H9 (cell line): ENCODE results near the gene CYP4F2. TPM values are rescaled to one million over a fixed set of nuclear protein-coding genes. Genes with fewer than 3 reads are reported as not detected.

Source experiments
- DNase-seq: peaks from one replicate; pipeline ENCODE4 v3.0.0-alpha.2; 2017
- H2AFZ ChIP-seq: one replicate; pipeline ENCODE4 v1.6.1; 2013; ENCODE audit warnings: mild to moderate bottlenecking, low read length, control low read depth, moderate library complexity
- H2AK5ac ChIP-seq: 2 replicates; pipeline ENCODE4 v1.6.1; 2013; ENCODE audit warnings: low read length, control low read depth, mixed read lengths; ENCODE audit not compliant: insufficient read length
- H2BK120ac ChIP-seq: one replicate; pipeline ENCODE4 v1.6.1; 2013; ENCODE audit warnings: low read depth, mild to moderate bottlenecking, low read length, control low read depth, inconsistent platforms; ENCODE audit not compliant: poor library complexity, severe bottlenecking
- H2BK12ac ChIP-seq: 2 replicates; pipeline ENCODE4 v1.6.1; 2013; ENCODE audit warnings: low read length, control low read depth, mixed read lengths, low read depth; ENCODE audit not compliant: insufficient read length
- H2BK15ac ChIP-seq: 2 replicates; pipeline ENCODE4 v1.6.1; 2013; ENCODE audit warnings: low read depth, low read length, control low read depth
- H2BK20ac ChIP-seq: one replicate; pipeline ENCODE4 v1.6.1; 2013; ENCODE audit warnings: low read depth, mild to moderate bottlenecking, low read length, control low read depth, inconsistent platforms; ENCODE audit not compliant: poor library complexity, severe bottlenecking
- H2BK5ac ChIP-seq: 2 replicates; pipeline ENCODE4 v1.6.1; 2013; ENCODE audit warnings: low read length, control low read depth, mixed read lengths; ENCODE audit not compliant: insufficient read length
- H3K14ac ChIP-seq: 2 replicates; pipeline ENCODE4 v1.6.1; 2013; ENCODE audit warnings: low read length, control low read depth; ENCODE audit not compliant: insufficient read depth
- H3K18ac ChIP-seq: 2 replicates; pipeline ENCODE4 v1.6.1; 2013; ENCODE audit warnings: low read depth, mild to moderate bottlenecking, mixed read lengths, low read length, control low read depth; ENCODE audit not compliant: insufficient read length
- H3K23ac ChIP-seq: 2 replicates; pipeline ENCODE4 v1.6.1; 2013; ENCODE audit warnings: low read length, control low read depth, mixed read lengths, low read depth; ENCODE audit not compliant: insufficient read length
- H3K23me2 ChIP-seq: 2 replicates; pipeline ENCODE4 v1.6.1; 2013; ENCODE audit warnings: low read depth, mild to moderate bottlenecking, mixed read lengths, low read length, control low read depth; ENCODE audit not compliant: insufficient read length, poor library complexity, severe bottlenecking
- H3K27ac ChIP-seq: 2 replicates; pipeline ENCODE4 v1.5.1; 2013; ENCODE audit warnings: low read length, control low read depth, mixed read lengths, low read depth; ENCODE audit not compliant: insufficient read length
- H3K27me3 ChIP-seq: 2 replicates; pipeline ENCODE4 v1.6.1; 2013; ENCODE audit warnings: low read length, control low read depth, inconsistent platforms; ENCODE audit not compliant: insufficient read depth
- H3K4ac ChIP-seq: 2 replicates; pipeline ENCODE4 v1.6.1; 2013; ENCODE audit warnings: low read depth, mild to moderate bottlenecking, control low read depth, inconsistent platforms, low read length, moderate library complexity
- H3K4me1 ChIP-seq: 2 replicates; pipeline ENCODE4 v1.6.1; 2013; ENCODE audit warnings: low read length, control low read depth, inconsistent platforms; ENCODE audit not compliant: insufficient read depth
- H3K4me2 ChIP-seq: 2 replicates; pipeline ENCODE4 v1.6.1; 2013; ENCODE audit warnings: low read length, control low read depth, mixed read lengths; ENCODE audit not compliant: insufficient read length, insufficient read depth
- H3K56ac ChIP-seq: 2 replicates; pipeline ENCODE4 v1.6.1; 2013; ENCODE audit warnings: low read depth, mild to moderate bottlenecking, mixed read lengths, low read length, control low read depth; ENCODE audit not compliant: insufficient read length
- H3K79me1 ChIP-seq: 2 replicates; pipeline ENCODE4 v1.6.1; 2013; ENCODE audit warnings: low read depth, mild to moderate bottlenecking, moderate library complexity, low read length, control low read depth, inconsistent platforms; ENCODE audit not compliant: insufficient read depth, poor library complexity, severe bottlenecking
- H3K79me2 ChIP-seq: 2 replicates; pipeline ENCODE4 v1.6.1; 2013; ENCODE audit warnings: low read length, control low read depth, inconsistent platforms; ENCODE audit not compliant: insufficient read depth
- H3K9ac ChIP-seq: 2 replicates; pipeline ENCODE4 v1.6.1; 2013; ENCODE audit warnings: low read length, control low read depth, mixed read lengths; ENCODE audit not compliant: insufficient read length; ENCODE audit errors: extremely low read depth
- H3K9me3 ChIP-seq: one replicate; pipeline ENCODE4 v1.6.1; 2013; ENCODE audit warnings: low read depth, low read length, inconsistent platforms; ENCODE audit not compliant: control insufficient read depth
- H3T11ph ChIP-seq: one replicate; pipeline ENCODE4 v1.6.1; 2013; ENCODE audit warnings: mild to moderate bottlenecking, low read length, control low read depth, inconsistent platforms
- H4K20me1 ChIP-seq: one replicate; pipeline ENCODE4 v1.6.1; 2013; ENCODE audit not compliant: control insufficient read depth, insufficient read length, insufficient read depth
- H4K5ac ChIP-seq: 2 replicates; pipeline ENCODE4 v1.6.1; 2013; ENCODE audit warnings: low read depth, mild to moderate bottlenecking, mixed read lengths, low read length, control low read depth; ENCODE audit not compliant: insufficient read length
- H4K8ac ChIP-seq: replicated peaks from 2 replicates; pipeline ENCODE4 v1.6.1; 2013; ENCODE audit warnings: low read length, control low read depth, mixed read lengths, low read depth; ENCODE audit not compliant: insufficient read length
- H4K91ac ChIP-seq: 2 replicates; pipeline ENCODE4 v1.6.1; 2013; ENCODE audit warnings: low read depth, mild to moderate bottlenecking, moderate library complexity, mixed read lengths, low read length, control low read depth; ENCODE audit not compliant: insufficient read length
- H3K27ac Mint-ChIP-seq, 3 experiments: 2 replicates in 2 of 3; 3 replicates in 1 of 3; pipeline ENCODE4 v1.8.0; 2020 to 2021; ENCODE audit warnings: mixed read lengths in 3 of 3, mild to moderate bottlenecking in 1 of 3, moderate library complexity in 1 of 3
- H3K27me3 Mint-ChIP-seq: 2 replicates; pipeline ENCODE4 v1.8.0; 2021; ENCODE audit warnings: low read depth, mild to moderate bottlenecking, moderate library complexity, mixed read lengths
- H3K36me3 Mint-ChIP-seq, 3 experiments: 2 replicates in 2 of 3; 3 replicates in 1 of 3; pipeline ENCODE4 v1.8.0; 2020 to 2021; ENCODE audit warnings: low read depth in 3 of 3, mixed read lengths in 3 of 3; ENCODE audit not compliant: insufficient read depth in 1 of 3
- H3K4me1 Mint-ChIP-seq, 2 experiments: 2 replicates each; pipeline ENCODE4 v1.8.0; 2020; ENCODE audit warnings: mixed read lengths in 2 of 2
- H3K4me3 Mint-ChIP-seq, 2 experiments: 2 replicates in 1 of 2; 3 replicates in 1 of 2; pipeline ENCODE4 v1.8.0; 2020 to 2021; ENCODE audit warnings: mild to moderate bottlenecking in 2 of 2, mixed read lengths in 2 of 2, moderate library complexity in 1 of 2
- H3K9me3 Mint-ChIP-seq, 2 experiments: 2 replicates in 1 of 2; 3 replicates in 1 of 2; pipeline ENCODE4 v1.8.0; 2020; ENCODE audit warnings: mild to moderate bottlenecking in 2 of 2, mixed read lengths in 2 of 2, moderate library complexity in 1 of 2
- WGBS: extraction: QIAGEN DNeasy Blood & Tissue Kit; methylation state at CpG from one replicate; pipeline ENCODE4 v1.1.7; 2013; ENCODE audit warnings: missing lambda C conversion rate, low lambda C conversion rate, mixed read lengths; ENCODE audit not compliant: insufficient read length; ENCODE audit errors: extremely low coverage; 5-methylcytosine and 5-hydroxymethylcytosine counted together
- total RNA-seq: library from RNA; stranded (reverse); gene quantifications from 2 replicates; pipeline ENCODE4 v1.2.1, GENCODE V29; 2021
- TF ChIP-seq, protein P1 (sequence below): fragments of 200-600 bp; sonication (generic); conservative IDR thresholded peaks from 3 replicates; pipeline ENCODE4 v1.8.0; 2021; ENCODE audit warnings: antibody characterized with exemption, mild to moderate bottlenecking

CYP4F2 gene
- total RNA-seq, 1 experiment from 2014 or later, result not detected

DNA sequence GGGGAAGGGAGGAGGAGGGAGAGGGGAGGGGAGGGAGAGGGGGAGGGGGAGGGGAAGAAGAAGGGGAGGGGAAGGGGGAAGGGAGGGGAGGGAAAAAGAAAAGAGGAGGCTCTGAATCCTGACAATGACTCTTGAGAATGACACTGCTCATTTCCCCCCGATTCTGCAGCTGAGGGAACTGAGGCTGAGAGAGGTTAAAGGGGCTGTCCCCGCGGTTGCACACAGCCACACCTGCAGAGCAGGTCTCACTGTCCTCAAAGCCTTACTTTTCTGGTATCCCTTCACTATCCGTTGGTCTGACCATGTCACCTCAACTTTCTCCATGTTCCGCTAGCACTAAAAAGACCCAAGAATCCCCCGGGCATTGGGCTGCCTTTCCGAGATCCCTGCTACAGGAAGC lies 35.4 kb downstream of the CYP4F2 start:
- Mint-ChIP-seq H3K4me1 (no peaks in the 10 kb centered on the region), H3K9me3 (peaks cover 84 to 92% of the 10 kb centered on the region in 2 experiments), H3K4me3 (no peak overlapping the region), H3K27me3 (no peaks in the 10 kb centered on the region; the same call in 1 of the 2 replicates), H3K36me3 (peaks cover 3 to 35% (median 20%) of the 10 kb centered on the region in 3 experiments; a peak in 6 of 7 replicates), H3K27ac (no peak overlapping the region)
- Histone ChIP-seq H3K4me1 (no peaks in the 10 kb centered on the region), H4K8ac (no peak overlapping the region), H3K4me2 (no peak overlapping the region), H3K18ac (no peak overlapping the region), H3K9me3 (peaks cover 77% of the 10 kb centered on the region), H3T11ph (no peak overlapping the region), H4K91ac (no peak overlapping the region), H4K5ac (no peak overlapping the region), H3K27ac (no peak overlapping the region), H3K4ac (no peak overlapping the region), H3K14ac (no peak overlapping the region), H2BK120ac (no peak overlapping the region), H2BK15ac (no peak overlapping the region), H2AFZ (no peak overlapping the region), H2BK5ac (no peak overlapping the region), H2AK5ac (no peak overlapping the region), H3K23me2 (no peaks in the 10 kb centered on the region), H3K79me2 (no peaks in the 10 kb centered on the region), H3K9ac (no peak overlapping the region), H4K20me1 (no peaks in the 10 kb centered on the region), H2BK20ac (no peak overlapping the region), H3K27me3 (no peaks in the 10 kb centered on the region), H3K23ac (no peak overlapping the region), H3K79me1 (no peaks in the 10 kb centered on the region), H2BK12ac (no peak overlapping the region), H3K56ac (no peak overlapping the region)
- no CpG with 5 or more reads among the region's 7 CpGs for WGBS
- TF ChIP-seq, protein P1, sequence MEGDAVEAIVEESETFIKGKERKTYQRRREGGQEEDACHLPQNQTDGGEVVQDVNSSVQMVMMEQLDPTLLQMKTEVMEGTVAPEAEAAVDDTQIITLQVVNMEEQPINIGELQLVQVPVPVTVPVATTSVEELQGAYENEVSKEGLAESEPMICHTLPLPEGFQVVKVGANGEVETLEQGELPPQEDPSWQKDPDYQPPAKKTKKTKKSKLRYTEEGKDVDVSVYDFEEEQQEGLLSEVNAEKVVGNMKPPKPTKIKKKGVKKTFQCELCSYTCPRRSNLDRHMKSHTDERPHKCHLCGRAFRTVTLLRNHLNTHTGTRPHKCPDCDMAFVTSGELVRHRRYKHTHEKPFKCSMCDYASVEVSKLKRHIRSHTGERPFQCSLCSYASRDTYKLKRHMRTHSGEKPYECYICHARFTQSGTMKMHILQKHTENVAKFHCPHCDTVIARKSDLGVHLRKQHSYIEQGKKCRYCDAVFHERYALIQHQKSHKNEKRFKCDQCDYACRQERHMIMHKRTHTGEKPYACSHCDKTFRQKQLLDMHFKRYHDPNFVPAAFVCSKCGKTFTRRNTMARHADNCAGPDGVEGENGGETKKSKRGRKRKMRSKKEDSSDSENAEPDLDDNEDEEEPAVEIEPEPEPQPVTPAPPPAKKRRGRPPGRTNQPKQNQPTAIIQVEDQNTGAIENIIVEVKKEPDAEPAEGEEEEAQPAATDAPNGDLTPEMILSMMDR, result no peak
- DNase-seq, result no peak
